PC-9 (cell line): ENCODE results near the gene TSHB. TPM values are rescaled to one million over a fixed set of nuclear protein-coding genes. Genes with fewer than 3 reads are reported as not detected.
A peak's percentile ranks its signal among the peaks of the same experiment; 100 is the strongest.

Source experiments
- BruUV-seq: library from RNA; stranded (reverse); fragments of 400-500 nt; replicated peaks from 2 replicates; lab custom pipeline; 2021; lab: Mats Ljungman, UMichigan
- CTCF ChIA-PET: fragments of 300-600 bp; sonication (Branson Sonifier 250); formaldehyde crosslinking; loops from one replicate; lab custom pipeline; 2022; ENCODE audit warnings: antibody characterized with exemption; lab: Charles Lee
- POLR2A ChIA-PET: fragments of 300-600 bp; sonication (Branson Sonifier 250); formaldehyde crosslinking; loops from one replicate; lab custom pipeline; 2022; ENCODE audit warnings: antibody characterized with exemption; ENCODE audit not compliant: unreplicated experiment; lab: Charles Lee
- DNase-seq, 2 experiments: peaks; one replicate each; pipeline versions ENCODE4 v3.0.0 to v3.0.0-alpha.2; 2015 to 2022; ENCODE audit warnings: mixed read lengths in 1 of 2
- H2AFZ ChIP-seq: fragments of 200-600 bp; sonication (generic); 2 replicates; pipeline ENCODE4 v1.8.1; 2017; ENCODE audit warnings: antibody characterized with exemption
- H3F3A ChIP-seq: fragments of 200-600 bp; sonication (generic); 2 replicates; pipeline ENCODE4 v1.8.1; 2017; ENCODE audit warnings: antibody characterized with exemption, mild to moderate bottlenecking, low read depth; ENCODE audit not compliant: insufficient read depth
- H3K27ac ChIP-seq: fragments of 200-600 bp; sonication (generic); 2 replicates; pipeline ENCODE4 v1.6.1; 2016; ENCODE audit warnings: mixed run types
- H3K27me3 ChIP-seq: fragments of 200-600 bp; sonication (generic); 2 replicates; pipeline ENCODE4 v1.6.1; 2016; ENCODE audit warnings: low read depth, mixed run types; ENCODE audit not compliant: insufficient read depth
- H3K36me3 ChIP-seq: fragments of 200-600 bp; sonication (generic); 2 replicates; pipeline ENCODE4 v1.6.1; 2016; ENCODE audit warnings: low read depth, mixed run types
- H3K4me1 ChIP-seq: fragments of 200-600 bp; sonication (generic); replicated peaks from 2 replicates; pipeline ENCODE4 v1.6.1; 2016; ENCODE audit warnings: mixed run types; ENCODE audit not compliant: insufficient read depth
- H3K4me2 ChIP-seq: fragments of 200-600 bp; sonication (generic); 2 replicates; pipeline ENCODE4 v1.6.1; 2017; ENCODE audit warnings: mixed run types
- H3K4me3 ChIP-seq: fragments of 200-600 bp; sonication (generic); 2 replicates; pipeline ENCODE4 v1.6.1; 2016; ENCODE audit warnings: mixed run types
- H3K79me2 ChIP-seq: fragments of 200-600 bp; sonication (generic); 2 replicates; pipeline ENCODE4 v1.6.1; 2017; ENCODE audit warnings: low read depth, mixed run types
- H3K9me2 ChIP-seq: fragments of 200-600 bp; sonication (generic); 2 replicates; pipeline ENCODE4 v1.8.1; 2017; ENCODE audit warnings: mild to moderate bottlenecking; ENCODE audit not compliant: insufficient read depth
- H3K9me3 ChIP-seq: fragments of 200-600 bp; sonication (generic); 2 replicates; pipeline ENCODE4 v1.8.1; 2016; ENCODE audit warnings: low read depth; ENCODE audit not compliant: insufficient read depth
- H4K20me1 ChIP-seq: fragments of 200-600 bp; sonication (generic); 2 replicates; pipeline ENCODE4 v1.8.1; 2017; ENCODE audit not compliant: insufficient read depth
- EZH2 ChIP-seq: fragments of 200-600 bp; sonication (generic); IDR thresholded peaks from 2 replicates; pipeline ENCODE4 v1.8.0; 2017; ENCODE audit warnings: antibody characterized with exemption, low read depth
- intact Hi-C: fragments of 100-400 bp; cut with micrococcal nuclease; formaldehyde crosslinking; loops from one replicate; pipeline ENCODE4 v1.10.0; 2022; ENCODE audit not compliant: unreplicated experiment
- total RNA-seq: library from RNA; stranded (reverse); gene quantifications from 2 replicates; pipeline ENCODE4 v1.2.3, GENCODE V29; 2021
- TF ChIP-seq, protein P1 (sequence below): fragments of 200-600 bp; sonication (generic); conservative IDR thresholded peaks from 2 replicates; pipeline ENCODE4 v1.6.1; 2017; ENCODE audit warnings: mixed run types, antibody characterized with exemption, mild to moderate bottlenecking, moderate library complexity

Gene TSHB
- total RNA-seq, 1 experiment from 2014 or later = not detected

DNA sequence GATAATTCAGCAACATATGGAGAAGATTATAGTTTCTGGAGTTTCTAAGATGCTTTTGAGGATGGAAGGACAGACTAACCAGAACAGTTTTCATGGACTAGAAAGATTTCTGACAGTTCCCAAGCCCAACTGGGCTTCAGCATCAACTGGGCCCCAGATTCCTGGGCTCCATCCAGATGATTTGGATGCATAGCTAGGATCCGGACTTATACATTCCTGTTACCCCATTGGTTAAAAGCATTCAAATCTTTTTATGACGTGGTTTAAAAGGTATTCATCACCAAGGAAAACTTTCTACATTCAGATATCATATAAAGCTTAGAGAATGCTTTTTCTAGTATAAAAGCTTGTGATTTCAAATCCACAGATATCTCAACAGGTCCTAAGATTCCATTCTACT, 29.7 kb downstream of the TSHB start:
- Histone ChIP-seq H3K27me3 (no peaks in the 10 kb centered on the region), H2AFZ (no peak overlapping the region), H3K79me2 (peaks cover 28% of the 10 kb centered on the region), H3K27ac (no peak overlapping the region), H3K9me3 (no peaks in the 10 kb centered on the region), H4K20me1 (no peaks in the 10 kb centered on the region), H3K9me2 (no peaks in the 10 kb centered on the region), H3F3A (peaks cover 37% of the 10 kb centered on the region), H3K4me2 (no peak overlapping the region), H3K36me3 (peaks cover 48% of the 10 kb centered on the region), H3K4me3 (no peak overlapping the region), H3K4me1 (peaks cover 42% of the 10 kb centered on the region)
- BruUV-seq = no TSS peak
- ChIA-PET CTCF (no interaction called here), POLR2A (interaction anchor here (0.7 kb wide), 1 partner anchor 164 kb away, joined by 6 read pairs; no protein-coding TSS in a partner anchor)
- TF ChIP-seq, protein P1, sequence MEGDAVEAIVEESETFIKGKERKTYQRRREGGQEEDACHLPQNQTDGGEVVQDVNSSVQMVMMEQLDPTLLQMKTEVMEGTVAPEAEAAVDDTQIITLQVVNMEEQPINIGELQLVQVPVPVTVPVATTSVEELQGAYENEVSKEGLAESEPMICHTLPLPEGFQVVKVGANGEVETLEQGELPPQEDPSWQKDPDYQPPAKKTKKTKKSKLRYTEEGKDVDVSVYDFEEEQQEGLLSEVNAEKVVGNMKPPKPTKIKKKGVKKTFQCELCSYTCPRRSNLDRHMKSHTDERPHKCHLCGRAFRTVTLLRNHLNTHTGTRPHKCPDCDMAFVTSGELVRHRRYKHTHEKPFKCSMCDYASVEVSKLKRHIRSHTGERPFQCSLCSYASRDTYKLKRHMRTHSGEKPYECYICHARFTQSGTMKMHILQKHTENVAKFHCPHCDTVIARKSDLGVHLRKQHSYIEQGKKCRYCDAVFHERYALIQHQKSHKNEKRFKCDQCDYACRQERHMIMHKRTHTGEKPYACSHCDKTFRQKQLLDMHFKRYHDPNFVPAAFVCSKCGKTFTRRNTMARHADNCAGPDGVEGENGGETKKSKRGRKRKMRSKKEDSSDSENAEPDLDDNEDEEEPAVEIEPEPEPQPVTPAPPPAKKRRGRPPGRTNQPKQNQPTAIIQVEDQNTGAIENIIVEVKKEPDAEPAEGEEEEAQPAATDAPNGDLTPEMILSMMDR = no peak
- TF ChIP-seq EZH2 = no peak
- no peak for DNase-seq
- intact Hi-C loops = no loop called here

DNA sequence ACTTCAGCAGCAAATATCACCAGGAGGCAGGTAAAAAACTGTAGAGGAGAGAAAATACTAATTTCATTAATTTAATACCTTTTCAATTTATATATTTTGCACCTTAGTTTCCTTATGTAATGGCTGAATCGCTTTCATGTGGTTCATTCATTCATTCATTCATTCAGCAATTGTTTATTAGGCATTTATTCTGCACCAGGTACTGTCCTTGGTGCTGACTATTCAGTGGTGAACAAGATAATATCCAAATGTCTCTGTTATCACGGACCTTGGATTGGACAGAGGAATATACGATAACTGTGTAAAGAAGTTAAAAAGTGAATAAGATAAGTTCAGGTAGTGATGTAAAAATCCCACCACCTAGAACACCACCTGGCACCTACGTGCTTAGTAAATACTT, 30.9 kb downstream of the TSHB start:
- H2AFZ ChIP-seq = no peak overlapping the region
- peak overlapping the region; percentile 49; the same call in 1 of the 2 replicates for H3K4me3 ChIP-seq
- no peaks in the 10 kb centered on the region for H3K9me3 ChIP-seq
- H4K20me1 ChIP-seq = no peaks in the 10 kb centered on the region
- no peak overlapping the region for H3K27ac ChIP-seq
- peak overlapping the region; percentile 75 for H3K4me2 ChIP-seq
- POLR2A ChIA-PET = no interaction called here
- BruUV-seq = no TSS peak
- peaks cover 43% of the 10 kb centered on the region for H3F3A ChIP-seq
- intact Hi-C loops = loop anchor here (5.0 to 10.0 kb wide), 2 partner anchors 117 to 364 kb away; no protein-coding TSS in a partner anchor
- DNase-seq = no peak
- H3K27me3 ChIP-seq = no peaks in the 10 kb centered on the region
- no peaks in the 10 kb centered on the region for H3K9me2 ChIP-seq
- TF ChIP-seq, protein P1 = no peak
- no peak for TF ChIP-seq EZH2
- CTCF ChIA-PET = no interaction called here
- H3K4me1 ChIP-seq = peaks cover 54% of the 10 kb centered on the region
- H3K79me2 ChIP-seq = peaks cover 28% of the 10 kb centered on the region
- peaks cover 46% of the 10 kb centered on the region for H3K36me3 ChIP-seq

DNA sequence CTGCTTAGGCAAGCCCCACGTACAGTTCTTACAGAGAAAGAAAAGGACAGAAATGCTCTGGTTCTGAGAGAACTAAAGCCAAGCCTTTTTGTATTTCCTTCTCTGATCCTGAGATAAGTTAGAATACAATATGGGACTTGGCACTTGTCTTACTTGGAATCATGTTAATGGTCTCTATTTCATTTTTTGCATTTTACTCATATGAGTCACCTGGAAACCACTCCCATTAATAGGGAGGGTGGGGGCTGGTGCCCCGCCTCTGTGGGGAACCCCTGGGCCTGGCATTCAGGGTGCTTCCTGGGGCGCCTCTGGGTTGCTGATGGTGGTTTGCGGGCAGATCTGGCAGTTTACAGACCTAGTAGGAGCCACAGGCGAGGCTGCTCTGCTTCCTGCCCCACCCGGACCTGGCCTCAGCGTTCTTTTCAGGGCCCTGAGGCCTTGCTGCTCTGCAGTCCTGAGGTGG, 32.9 kb downstream of the TSHB start:
- peak; percentile 98 to 99 for DNase-seq
- TF ChIP-seq EZH2 = no peak
- TF ChIP-seq, protein P1 = 0 out of 2 replicates have a peak, but pooled peaks have one; percentile 26
- H3K79me2 ChIP-seq = peaks cover 28% of the 10 kb centered on the region
- H3K27me3 ChIP-seq = no peaks in the 10 kb centered on the region
- H3K27ac ChIP-seq = peak overlapping the region; percentile 96
- H3K9me3 ChIP-seq = no peaks in the 10 kb centered on the region
- H2AFZ ChIP-seq = peak overlapping the region; percentile 66
- CTCF ChIA-PET = no interaction called here
- H3K4me3 ChIP-seq = peak overlapping the region; percentile 49
- H3K4me2 ChIP-seq = peak overlapping the region; percentile 75
- intact Hi-C loops = loop anchor here (1.0 to 10.0 kb wide), 7 partner anchors 36 to 484 kb away; no protein-coding TSS in a partner anchor
- peaks cover 43% of the 10 kb centered on the region for H3F3A ChIP-seq
- no peaks in the 10 kb centered on the region for H4K20me1 ChIP-seq
- POLR2A ChIA-PET = interaction anchor here (0.5 to 0.7 kb wide), 2 partner anchors 127 to 320 kb away, joined by 3 to 4 read pairs; no protein-coding TSS in a partner anchor
- H3K36me3 ChIP-seq = peaks cover 36% of the 10 kb centered on the region
- BruUV-seq = no TSS peak
- H3K9me2 ChIP-seq = no peaks in the 10 kb centered on the region
- peaks cover 54% of the 10 kb centered on the region for H3K4me1 ChIP-seq
